ENCODE measurements around the gene AGBL5. TPM values are rescaled to one million over a fixed set of nuclear protein-coding genes. Genes with fewer than 3 reads are reported as not detected.

Gene AGBL5
- total RNA-seq, 2 experiments from 2014 or later = 12.9 to 14.1 TPM

DNA sequence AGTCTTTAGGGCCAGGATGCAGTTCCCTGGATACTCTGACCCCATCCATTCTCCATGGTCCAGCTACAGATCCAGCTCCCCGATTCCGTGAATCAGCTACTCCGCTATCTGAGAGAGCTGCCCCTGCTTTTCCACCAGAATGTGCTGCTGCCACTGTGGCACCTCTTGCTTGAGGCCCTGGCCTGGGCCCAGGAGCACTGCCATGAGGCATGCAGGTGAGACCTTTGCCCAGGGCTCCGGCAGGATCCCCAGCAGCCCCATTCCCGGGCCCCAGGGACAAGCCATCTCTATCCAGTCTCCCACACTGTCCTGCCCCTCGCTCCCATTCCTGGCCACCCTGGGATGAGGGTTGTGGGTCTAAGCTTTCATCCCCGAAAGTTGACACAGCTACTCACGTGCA is 11.2 kb upstream of the AGBL5 start:
- Mint-ChIP-seq H3K4me3 (no peak overlapping the region), H3K27ac (no peak overlapping the region), H3K9me3 (no peaks in the 10 kb centered on the region), H3K36me3 (peaks cover 49% of the 10 kb centered on the region), H3K27me3 (no peaks in the 10 kb centered on the region), H3K4me1 (ENCODE audit: low read depth) (peaks cover 3% of the 10 kb centered on the region)
- ChIA-PET POLR2A (no interaction called here), CTCF (interaction anchor here (1.1 kb wide), 1 partner anchor 10 kb away, joined by 5 read pairs; the partner anchor contains the start of gene AGBL5)
- intact Hi-C loops (cut with micrococcal nuclease) = no loop called here
- DNase-seq = no peak

DNA sequence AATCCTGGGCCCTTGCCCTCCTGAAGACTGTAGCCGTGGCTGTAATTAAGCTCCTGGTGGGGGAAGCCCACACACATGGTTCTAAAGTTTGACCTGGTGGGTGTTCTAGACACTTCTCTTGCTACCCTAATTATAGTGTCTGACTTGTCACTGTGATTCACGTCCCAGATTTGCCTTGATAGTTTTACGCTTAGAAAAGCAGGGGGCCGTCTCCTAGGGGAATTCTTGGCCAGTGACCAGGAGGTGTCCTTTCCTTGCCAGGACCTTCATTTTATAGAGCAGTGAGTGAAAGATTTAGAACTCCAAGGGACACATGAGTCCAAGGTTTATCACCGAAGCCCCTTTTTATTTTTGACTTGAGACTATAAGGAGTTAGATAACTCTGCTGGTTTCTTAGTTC is 9.7 kb upstream of the AGBL5 start:
- H3K4me1 Mint-ChIP-seq (ENCODE audit: low read depth) = peaks cover 3% of the 10 kb centered on the region
- no peaks in the 10 kb centered on the region for H3K27me3 Mint-ChIP-seq
- no peak for DNase-seq
- no peaks in the 10 kb centered on the region for H3K9me3 Mint-ChIP-seq
- ChIA-PET POLR2A (no interaction called here), CTCF (no interaction called here)
- no peak overlapping the region for H3K4me3 Mint-ChIP-seq
- H3K36me3 Mint-ChIP-seq = peaks cover 37% of the 10 kb centered on the region
- intact Hi-C loops (cut with micrococcal nuclease) = no loop called here
- H3K27ac Mint-ChIP-seq = peak overlapping the region; percentile 12

DNA sequence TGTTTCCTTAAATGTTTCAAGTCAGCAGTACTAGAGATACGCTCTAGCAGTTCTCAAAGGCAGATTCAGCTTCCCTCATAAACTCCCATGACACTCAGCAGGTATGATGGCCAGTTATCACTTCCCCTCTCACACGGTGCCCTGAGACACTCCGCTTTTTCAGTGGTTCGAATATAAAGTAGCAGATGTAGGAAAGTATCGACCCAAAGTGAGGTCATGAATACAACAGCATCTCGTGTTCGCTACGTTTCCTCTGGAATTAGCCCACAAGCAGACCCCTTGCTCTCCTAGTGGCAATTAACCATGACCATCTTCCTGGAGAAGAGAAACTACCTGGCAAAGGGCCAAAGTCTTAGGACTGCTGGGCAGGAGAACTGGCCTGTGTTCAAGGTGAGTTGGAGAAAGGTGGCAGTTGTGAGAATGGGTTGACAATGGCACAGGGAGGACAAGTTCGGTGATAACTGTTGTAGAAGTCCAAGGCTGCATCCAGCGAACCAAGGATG is 9.3 kb upstream of the AGBL5 start:
- H3K4me3 Mint-ChIP-seq = no peak overlapping the region
- POLR2A ChIA-PET = no interaction called here
- DNase-seq = no peak
- intact Hi-C loops (cut with micrococcal nuclease) = no loop called here
- no peaks in the 10 kb centered on the region for H3K9me3 Mint-ChIP-seq
- peak overlapping the region; percentile 12 for H3K27ac Mint-ChIP-seq
- H3K27me3 Mint-ChIP-seq = no peaks in the 10 kb centered on the region
- CTCF ChIA-PET = no interaction called here
- peaks cover 3% of the 10 kb centered on the region for H3K4me1 Mint-ChIP-seq (ENCODE audit: low read depth)
- H3K36me3 Mint-ChIP-seq = peaks cover 34% of the 10 kb centered on the region

DNA sequence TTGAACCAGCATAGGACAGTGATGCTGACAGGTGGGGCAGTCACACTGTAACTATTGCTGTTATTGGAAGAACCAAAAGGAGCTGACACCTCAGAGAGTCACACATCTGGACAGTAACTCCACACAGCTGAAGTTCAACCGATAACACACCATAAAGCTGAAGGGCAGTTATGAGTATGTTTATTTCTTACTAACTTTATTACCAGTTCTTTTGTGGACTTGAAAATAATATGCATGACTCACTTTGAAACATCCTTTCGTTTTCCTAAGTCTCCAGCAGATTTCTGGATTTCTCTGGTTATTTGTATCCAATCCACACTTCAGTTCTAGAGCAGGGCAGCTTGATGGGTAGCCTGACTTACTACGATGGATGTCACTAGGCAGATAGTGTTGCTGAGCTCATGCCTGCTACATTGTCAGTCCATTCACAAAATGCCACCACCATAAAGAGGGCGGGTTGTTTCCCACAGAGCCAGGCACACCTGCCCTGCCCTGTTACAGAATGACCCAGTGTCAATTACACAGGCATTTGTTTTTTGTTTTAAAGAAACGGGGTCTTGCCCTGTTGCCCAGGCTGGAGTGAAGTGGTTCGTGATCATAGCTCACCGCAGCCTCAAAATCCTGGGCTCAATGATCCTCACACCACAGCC is 8.4 kb upstream of the AGBL5 start:
- Mint-ChIP-seq H3K4me1 (ENCODE audit: low read depth) (peaks cover 4% of the 10 kb centered on the region), H3K27me3 (no peaks in the 10 kb centered on the region), H3K4me3 (no peak overlapping the region), H3K36me3 (peaks cover 29% of the 10 kb centered on the region), H3K9me3 (no peaks in the 10 kb centered on the region), H3K27ac (no peak overlapping the region)
- POLR2A ChIA-PET = no interaction called here
- CTCF ChIA-PET = no interaction called here
- intact Hi-C loops (cut with micrococcal nuclease) = no loop called here
- DNase-seq = no peak

DNA sequence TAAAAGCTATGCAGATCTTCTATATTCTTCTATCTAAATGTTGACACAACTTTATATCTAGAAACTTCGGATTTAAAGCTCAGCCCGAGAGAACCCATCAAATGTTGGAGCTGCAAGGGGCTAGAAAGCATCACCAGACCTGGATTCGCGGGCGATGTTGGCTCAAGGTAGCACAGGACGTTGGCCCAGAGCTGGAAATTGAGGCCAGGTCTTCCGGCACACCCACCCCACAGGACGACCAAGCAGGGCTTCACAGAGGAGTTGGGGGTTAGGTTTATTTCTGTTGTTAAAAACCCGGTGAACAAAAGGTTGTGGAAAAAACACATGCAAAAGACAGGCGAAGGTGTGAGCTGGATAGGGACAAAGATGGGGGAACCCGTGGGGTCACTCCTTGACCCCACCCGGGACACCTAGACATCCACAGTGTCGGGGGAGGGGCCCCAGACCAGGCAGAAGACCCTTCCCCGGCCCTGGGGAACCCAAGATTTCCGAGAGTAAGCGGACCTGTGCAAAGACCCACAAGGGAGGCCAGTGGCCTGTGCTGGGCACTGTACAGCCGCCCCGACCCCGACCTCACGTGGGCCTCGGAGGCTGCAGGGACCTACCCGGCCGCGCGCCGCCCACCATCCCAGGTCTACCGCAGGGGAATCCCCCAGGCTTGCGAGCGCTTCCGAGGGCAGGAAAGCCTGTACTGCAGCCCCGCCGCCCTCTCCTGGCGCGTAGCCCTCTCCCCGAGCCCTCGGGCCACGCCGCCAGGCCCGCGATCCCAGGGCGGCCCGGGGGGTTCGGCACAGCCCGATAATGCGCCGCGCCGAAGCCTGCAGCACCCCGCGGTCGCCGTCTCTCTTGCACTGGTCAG is 1.8 kb upstream of the AGBL5 start:
- POLR2A ChIA-PET = interaction anchor here (0.7 to 2.2 kb wide), 4 partner anchors 9 to 307 kb away, joined by 3 to 14 read pairs (median 4); partner anchors contain the start of genes GTF3C2, OST4 and TMEM214
- intact Hi-C loops (cut with micrococcal nuclease) = loop anchor here (1.0 to 10.0 kb wide), 5 partner anchors 17 to 265 kb away; partner anchors contain the start of genes ABHD1, ATRAID, CENPA and KHK
- peaks cover 8% of the 10 kb centered on the region for H3K27me3 Mint-ChIP-seq
- H3K36me3 Mint-ChIP-seq = peaks cover 12% of the 10 kb centered on the region
- peak overlapping the region; percentile 98 for H3K4me3 Mint-ChIP-seq
- CTCF ChIA-PET = interaction anchor here (1.0 to 3.0 kb wide), 9 partner anchors 10 to 204 kb away, joined by 3 to 16 read pairs (median 6); partner anchors contain the start of genes ABHD1, KHK, OST4 and PREB
- peak; percentile 79 for DNase-seq
- H3K9me3 Mint-ChIP-seq = peaks cover 5% of the 10 kb centered on the region
- peak overlapping the region; percentile 100 for H3K27ac Mint-ChIP-seq
- peaks cover 18% of the 10 kb centered on the region for H3K4me1 Mint-ChIP-seq (ENCODE audit: low read depth)

DNA sequence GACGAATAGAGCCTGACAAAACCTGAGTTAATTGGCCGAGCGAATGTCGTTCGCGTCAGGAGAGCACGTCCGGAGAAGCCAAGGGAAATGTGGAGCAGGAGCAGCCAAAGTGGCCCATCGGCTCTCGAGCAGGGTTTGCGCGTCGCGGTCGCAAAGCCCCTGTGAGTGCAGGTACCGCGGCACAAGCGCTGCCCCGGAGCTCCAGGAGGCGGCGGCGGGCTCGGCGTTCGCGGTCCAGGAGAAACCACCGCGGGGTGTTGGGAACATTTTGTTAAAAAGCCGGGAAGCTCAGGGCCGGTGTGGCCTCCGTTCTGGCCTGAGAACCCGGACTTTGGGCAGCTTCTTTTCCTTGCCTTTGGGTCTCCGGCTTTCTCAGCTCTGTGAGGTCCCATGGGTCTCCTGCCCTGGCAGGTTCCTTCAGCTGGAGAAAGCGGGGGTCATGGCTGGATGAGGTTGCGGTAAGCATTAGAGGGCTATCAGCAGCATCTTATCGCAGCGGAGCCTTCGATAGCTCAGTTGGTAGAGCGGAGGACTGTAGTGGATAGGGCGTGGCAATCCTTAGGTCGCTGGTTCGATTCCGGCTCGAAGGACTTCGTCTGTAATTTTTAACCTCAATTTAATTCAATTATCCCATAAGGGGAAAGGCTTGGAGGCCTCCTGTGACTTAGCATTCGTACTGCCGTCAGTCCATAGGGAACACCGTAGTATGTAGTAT is 1.0 kb upstream of the AGBL5 start:
- Mint-ChIP-seq H3K4me1 (ENCODE audit: low read depth) (peaks cover 18% of the 10 kb centered on the region), H3K27me3 (peaks cover 8% of the 10 kb centered on the region), H3K9me3 (peaks cover 5% of the 10 kb centered on the region), H3K27ac (peak overlapping the region; percentile 100), H3K36me3 (peaks cover 15% of the 10 kb centered on the region), H3K4me3 (peak overlapping the region; percentile 98)
- peak; percentile 97 for DNase-seq
- intact Hi-C loops (cut with micrococcal nuclease) = loop anchor here (1.0 to 10.0 kb wide), 5 partner anchors 18 to 266 kb away; partner anchors contain the start of genes ABHD1, ATRAID, CENPA and KHK
- POLR2A ChIA-PET = interaction anchor here (0.7 to 2.6 kb wide), 11 partner anchors 8 to 329 kb away, joined by 3 to 19 read pairs (median 4); partner anchors contain the start of genes ATRAID, GTF3C2, OST4 and SLC5A6
- CTCF ChIA-PET = interaction anchor here (0.8 to 3.0 kb wide), 16 partner anchors 11 to 204 kb away, joined by 3 to 16 read pairs (median 5); partner anchors contain the start of genes ABHD1, KHK, OST4 and PREB

DNA sequence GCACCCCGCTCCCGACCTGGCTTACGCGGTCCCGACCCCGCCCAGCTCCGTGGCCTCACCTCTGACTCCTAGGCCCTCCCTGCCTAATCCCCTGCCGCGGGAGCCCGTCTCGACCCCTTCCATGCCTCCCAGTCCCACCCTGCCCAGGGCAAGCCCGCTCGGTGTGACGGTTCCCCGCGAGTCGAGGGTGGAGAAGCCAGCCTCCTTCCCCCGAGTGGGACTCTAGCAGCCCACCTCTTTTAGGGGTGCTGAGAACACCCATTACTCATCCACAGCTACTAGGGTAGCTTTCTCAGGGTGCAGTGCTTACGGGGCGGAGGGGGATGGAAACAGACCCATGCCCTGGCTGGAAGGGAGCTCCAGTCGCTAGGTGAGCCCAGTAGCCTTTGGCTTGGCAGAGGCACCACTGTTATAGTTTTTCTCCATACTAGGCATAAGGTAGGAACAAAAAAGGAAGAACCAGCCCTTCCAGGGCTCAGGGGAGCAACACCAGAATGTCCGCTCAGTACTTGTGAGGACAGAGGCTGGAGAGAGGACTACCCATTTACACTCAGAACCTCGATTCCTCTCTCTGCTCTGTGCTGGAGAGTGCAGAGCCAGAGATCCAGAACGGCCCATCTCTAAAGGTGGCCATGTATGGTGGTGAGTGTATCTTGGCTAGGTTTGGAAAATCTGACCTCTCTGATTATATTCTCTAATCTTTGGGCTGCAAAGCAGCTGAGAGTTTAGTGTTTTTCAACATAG is 606 bp downstream of the AGBL5 start:
- POLR2A ChIA-PET = interaction anchor here (0.7 to 2.6 kb wide), 6 partner anchors 8 to 30 kb away, joined by 3 to 19 read pairs (median 4); partner anchors contain the start of gene OST4
- peaks cover 8% of the 10 kb centered on the region for H3K27me3 Mint-ChIP-seq
- peaks cover 5% of the 10 kb centered on the region for H3K9me3 Mint-ChIP-seq
- H3K36me3 Mint-ChIP-seq = peaks cover 24% of the 10 kb centered on the region
- H3K4me3 Mint-ChIP-seq = peak overlapping the region; percentile 98
- intact Hi-C loops (cut with micrococcal nuclease) = loop anchor here (1.0 to 10.0 kb wide), 5 partner anchors 19 to 267 kb away; partner anchors contain the start of genes ABHD1, ATRAID, CENPA and OST4
- H3K4me1 Mint-ChIP-seq (ENCODE audit: low read depth) = peaks cover 18% of the 10 kb centered on the region
- H3K27ac Mint-ChIP-seq = peak overlapping the region; percentile 73
- CTCF ChIA-PET = interaction anchor here (1.0 to 3.0 kb wide), 9 partner anchors 8 to 228 kb away, joined by 3 to 16 read pairs (median 10); partner anchors contain the start of genes ABHD1, KHK, OST4 and TMEM214
- DNase-seq = no peak

DNA sequence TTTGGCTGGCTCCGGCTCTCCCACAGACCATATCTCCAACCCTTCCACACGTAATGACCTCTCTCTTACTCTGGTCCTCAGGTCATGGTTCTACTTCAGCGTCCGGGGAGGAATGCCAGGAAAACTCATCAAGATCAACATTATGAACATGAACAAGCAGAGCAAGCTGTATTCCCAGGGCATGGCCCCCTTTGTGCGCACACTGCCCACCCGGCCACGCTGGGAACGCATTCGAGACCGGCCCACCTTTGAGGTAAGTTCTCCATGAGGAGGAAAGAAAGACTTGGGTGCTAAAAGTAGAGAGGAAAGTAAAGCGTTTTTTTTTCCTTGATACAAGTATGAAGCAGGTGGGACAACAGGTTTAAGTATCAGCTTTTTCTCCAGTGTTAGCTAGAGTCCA is 1.9 kb downstream of the AGBL5 start:
- ChIA-PET POLR2A (interaction anchor here (0.6 to 2.6 kb wide), 3 partner anchors 10 to 318 kb away, joined by 3 to 17 read pairs (median 4); partner anchors contain the start of gene OST4), CTCF (no interaction called here)
- DNase-seq = no peak
- Mint-ChIP-seq H3K27me3 (peaks cover 8% of the 10 kb centered on the region), H3K27ac (no peak overlapping the region), H3K4me3 (no peak overlapping the region), H3K4me1 (ENCODE audit: low read depth) (peaks cover 16% of the 10 kb centered on the region), H3K36me3 (peaks cover 24% of the 10 kb centered on the region), H3K9me3 (peaks cover 5% of the 10 kb centered on the region)
- intact Hi-C loops (cut with micrococcal nuclease) = loop anchor here (5.0 to 10.0 kb wide), 2 partner anchors 69 to 269 kb away; partner anchors contain the start of genes ABHD1 and CENPA

DNA sequence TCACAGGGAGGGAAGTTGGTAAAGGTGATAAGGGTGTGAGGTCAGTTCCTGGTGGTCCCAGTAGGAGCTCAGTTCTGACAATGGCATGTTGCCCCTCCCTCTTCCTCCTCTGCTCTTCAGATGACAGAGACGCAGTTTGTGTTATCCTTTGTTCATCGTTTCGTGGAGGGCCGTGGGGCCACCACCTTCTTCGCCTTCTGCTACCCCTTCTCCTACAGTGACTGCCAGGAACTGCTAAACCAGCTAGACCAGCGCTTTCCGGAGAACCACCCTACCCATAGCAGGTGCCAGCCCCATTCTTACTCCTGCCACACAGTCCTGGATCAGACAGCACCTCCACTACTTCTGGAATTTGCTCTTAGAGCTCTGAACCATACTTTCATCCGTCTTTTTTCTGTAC is 2.3 kb downstream of the AGBL5 start:
- Mint-ChIP-seq H3K4me1 (ENCODE audit: low read depth) (peaks cover 16% of the 10 kb centered on the region), H3K9me3 (peaks cover 5% of the 10 kb centered on the region), H3K27me3 (peaks cover 8% of the 10 kb centered on the region), H3K36me3 (peaks cover 24% of the 10 kb centered on the region), H3K27ac (no peak overlapping the region), H3K4me3 (no peak overlapping the region)
- intact Hi-C loops (cut with micrococcal nuclease) = loop anchor here (5.0 to 10.0 kb wide), 2 partner anchors 69 to 269 kb away; partner anchors contain the start of genes ABHD1 and CENPA
- no peak for DNase-seq
- ChIA-PET CTCF (no interaction called here), POLR2A (interaction anchor here (0.6 to 0.8 kb wide), 2 partner anchors 9 to 318 kb away, joined by 3 to 4 read pairs; no protein-coding TSS in a partner anchor)

DNA sequence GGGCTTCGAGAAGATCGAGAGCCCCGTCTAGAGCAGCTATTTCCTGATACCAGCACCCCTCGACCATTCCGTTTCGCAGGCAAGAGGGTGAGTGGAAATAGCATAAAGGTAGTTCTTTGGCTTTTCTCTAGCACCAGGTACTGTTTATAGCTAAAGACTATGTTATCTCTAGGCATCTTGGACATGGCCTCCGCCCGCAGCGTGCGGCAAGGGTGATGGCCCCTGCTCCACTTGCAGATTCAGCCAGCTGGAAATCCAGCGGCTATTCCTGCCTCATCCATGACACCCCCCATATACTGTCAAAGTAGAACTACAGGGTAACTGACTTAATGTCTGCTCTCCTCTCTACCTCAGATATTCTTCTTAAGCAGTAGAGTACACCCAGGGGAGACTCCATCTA is 3.3 kb downstream of the AGBL5 start:
- Mint-ChIP-seq H3K27ac (no peak overlapping the region), H3K27me3 (peaks cover 8% of the 10 kb centered on the region), H3K9me3 (peaks cover 5% of the 10 kb centered on the region), H3K36me3 (peaks cover 26% of the 10 kb centered on the region), H3K4me1 (ENCODE audit: low read depth) (peaks cover 12% of the 10 kb centered on the region), H3K4me3 (no peak overlapping the region)
- intact Hi-C loops (cut with micrococcal nuclease) = loop anchor here (5.0 to 10.0 kb wide), 2 partner anchors 68 to 270 kb away; partner anchors contain the start of genes ABHD1 and CENPA
- ChIA-PET CTCF (interaction anchor here (1.3 to 1.7 kb wide), 2 partner anchors 17 to 93 kb away, joined by 4 to 5 read pairs; partner anchors contain the start of gene OST4), POLR2A (interaction anchor here (0.8 kb wide), 1 partner anchor 17 kb away, joined by 3 read pairs; the partner anchor contains the start of gene OST4)
- no peak for DNase-seq

Measured in activated CD4-positive, alpha-beta memory T cell treated with anti-CD3 and anti-CD28 coated beads for 36 hours (primary cell).